Small intestine (tissue), 7 donors: ENCODE measurements around the gene TSC22D3. TPM values are rescaled to one million over a fixed set of nuclear protein-coding genes. Genes with fewer than 3 reads are reported as not detected.
"Not testable (repeated sequence)": the region's sequence is repeated elsewhere in the genome, so short reads cannot be mapped to it uniquely, and the experiment has no call there.

ENCODE experiments used
- DNase-seq, 2 donors: peaks; one replicate each; pipeline versions ENCODE4 v3.0.0 to v3.0.0-alpha.2; 2013
- FAIRE-seq: peaks from 2 replicates; lab custom pipeline; 2012; peaks lifted over from hg19 to GRCh38; lab: Jason Lieb, UNC
- H3K27ac ChIP-seq, 3 donors: one replicate each; pipeline ENCODE4 v1.5.1; 2013; ENCODE audit warnings: low read length in 2 of 3, mild to moderate bottlenecking in 2 of 3, control low read depth in 1 of 3, inconsistent platforms in 1 of 3, low read depth in 1 of 3, moderate library complexity in 1 of 3
- H3K27me3 ChIP-seq, 3 donors: one replicate each; pipeline ENCODE4 v1.6.1; 2013; ENCODE audit warnings: low read length in 3 of 3, inconsistent platforms in 1 of 3; ENCODE audit not compliant: control insufficient read depth in 3 of 3, insufficient read depth in 3 of 3
- H3K36me3 ChIP-seq, 3 donors: one replicate each; pipeline ENCODE4 v1.6.1; 2013; ENCODE audit warnings: low read length in 3 of 3, inconsistent platforms in 1 of 3, low read depth in 1 of 3, mild to moderate bottlenecking in 1 of 3, moderate library complexity in 1 of 3; ENCODE audit not compliant: control insufficient read depth in 3 of 3, insufficient read depth in 2 of 3
- H3K4me1 ChIP-seq, 3 donors: one replicate each; pipeline ENCODE4 v1.6.1; 2013; ENCODE audit warnings: low read length in 2 of 3, inconsistent platforms in 1 of 3, low read depth in 1 of 3, mild to moderate bottlenecking in 1 of 3, moderate library complexity in 1 of 3; ENCODE audit not compliant: control insufficient read depth in 3 of 3, insufficient read depth in 2 of 3
- H3K4me3 ChIP-seq, 3 donors: one replicate each; pipeline ENCODE4 v1.5.1; 2013; ENCODE audit warnings: low read length in 3 of 3, control low read depth in 1 of 3, inconsistent platforms in 1 of 3, low read depth in 1 of 3, mild to moderate bottlenecking in 1 of 3, moderate library complexity in 1 of 3
- H3K9me3 ChIP-seq, 2 donors: one replicate each; pipeline ENCODE4 v1.6.1; 2013; ENCODE audit warnings: low read depth in 1 of 2, low read length in 1 of 2; ENCODE audit not compliant: control insufficient read depth in 2 of 2, insufficient read depth in 1 of 2
- WGBS, 3 donors: extraction: QIAGEN DNeasy Blood & Tissue Kit; methylation state at CpG; one replicate each; pipeline ENCODE4 v1.1.7; 2013; 5-methylcytosine and 5-hydroxymethylcytosine counted together
- polyA plus RNA-seq, 4 donors: library from polyadenylated mRNA; stranded (reverse) in 3 of 4; unstranded in 1 of 4; fragments of 200-250 nt in 3 of 4; fragments of 120-200 nt in 1 of 4; gene quantifications; one replicate each; pipeline versions ENCODE4 v1.2.1 to v1.2.3, GENCODE V29; 2013
- donor health status: healthy with polysubstance abuse.
- donor health status: control.
- donor health status: control.
- donor health status: Bipolar disorder and iron deficiency.
- donor health status: healthy.

TSC22D3 gene
- polyA plus RNA-seq, 4 donors: 85.6 to 244 (median 120) TPM

- Histone ChIP-seq H3K36me3 (no peaks in the 10 kb centered on the region), H3K9me3 (no peaks in the 10 kb centered on the region), H3K4me3 (no peak overlapping the region), H3K4me1 (peaks cover 0 to 9% (median 0%) of the 10 kb centered on the region in 3 donors), H3K27me3 (no peaks in the 10 kb centered on the region), H3K27ac (peak overlapping the region in 1 of 3 donors; percentile 61)
- DNase-seq: no peak
- FAIRE-seq: no peak
Observed at GRCh38 chrX:107700790-107701189, 74.8 kb downstream of the TSC22D3 start.

DNA sequence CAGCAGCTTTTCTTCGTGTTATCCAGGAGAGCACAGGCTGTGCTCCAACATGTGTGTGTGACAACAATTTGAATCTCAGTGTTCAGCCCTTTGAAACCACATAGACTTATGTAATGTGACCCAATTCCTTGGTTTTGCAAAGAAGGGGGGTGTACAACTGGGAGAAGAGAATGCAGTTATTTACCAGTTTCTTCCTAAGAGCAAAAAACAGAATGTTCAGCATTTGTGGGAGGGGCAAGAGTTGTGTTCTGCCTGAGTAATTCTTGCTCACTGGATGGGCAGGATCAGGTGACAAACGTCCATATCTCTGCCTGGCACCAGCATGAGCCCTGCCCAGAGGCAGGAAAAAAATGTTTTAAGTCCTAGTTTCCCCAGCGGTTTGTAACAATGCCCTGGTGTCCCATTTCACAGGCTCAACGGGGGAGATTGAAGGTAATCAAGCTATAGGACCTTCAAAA is 75.2 kb downstream of the TSC22D3 start:
- WGBS, 3 donors: 8 to 32% (median 16%) methylated on average over 4 of the region's 4 CpGs
- no peaks in the 10 kb centered on the region for H3K9me3 ChIP-seq
- peak overlapping the region in 1 of 3 donors; percentile 61 for H3K27ac ChIP-seq
- no peaks in the 10 kb centered on the region for H3K27me3 ChIP-seq
- no peaks in the 10 kb centered on the region for H3K36me3 ChIP-seq
- no peak for FAIRE-seq
- DNase-seq: no peak
- H3K4me1 ChIP-seq: peaks cover 0 to 9% (median 0%) of the 10 kb centered on the region in 3 donors
- H3K4me3 ChIP-seq: no peak overlapping the region

- H3K4me1 ChIP-seq: peaks cover 0 to 7% (median 0%) of the 10 kb centered on the region in 3 donors
- FAIRE-seq (no peak), DNase-seq (no peak)
- WGBS, 3 donors: 76 to 93% (median 77%) methylated on average over 2 of the region's 2 CpGs
- H3K4me3 ChIP-seq: no peak overlapping the region
- no peaks in the 10 kb centered on the region for H3K9me3 ChIP-seq
- H3K36me3 ChIP-seq: no peaks in the 10 kb centered on the region
- no peaks in the 10 kb centered on the region for H3K27me3 ChIP-seq
- H3K27ac ChIP-seq: peak overlapping the region in 1 of 3 donors; percentile 49
Observed at GRCh38 chrX:107699616-107700015, 76.0 kb downstream of the TSC22D3 start.

DNA sequence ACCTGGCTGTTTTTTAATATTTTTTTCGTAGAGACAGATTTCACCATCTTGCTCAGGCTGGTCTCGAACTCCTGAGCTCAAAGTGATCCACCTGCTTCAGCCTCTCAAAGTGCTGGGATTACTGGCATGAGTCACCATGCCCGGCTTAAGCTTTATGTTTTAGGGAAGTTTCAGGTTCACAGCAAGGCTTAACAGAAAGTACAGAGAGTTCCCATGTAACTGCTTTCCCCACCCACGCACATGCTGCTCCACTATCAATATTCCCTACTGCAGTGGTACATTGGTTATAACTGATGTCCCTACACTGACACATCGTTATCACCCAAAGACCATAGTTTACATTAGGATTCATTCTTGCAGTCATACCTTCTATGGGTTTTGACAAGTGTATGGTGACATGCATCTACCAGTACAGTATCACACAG is 84.6 kb downstream of the TSC22D3 start:
- DNase-seq: peak in 1 of 2 donors; percentile 7
- 58 to 77% (median 69%) methylated on average over 5 of the region's 5 CpGs for WGBS, 3 donors
- FAIRE-seq: no peak

DNA sequence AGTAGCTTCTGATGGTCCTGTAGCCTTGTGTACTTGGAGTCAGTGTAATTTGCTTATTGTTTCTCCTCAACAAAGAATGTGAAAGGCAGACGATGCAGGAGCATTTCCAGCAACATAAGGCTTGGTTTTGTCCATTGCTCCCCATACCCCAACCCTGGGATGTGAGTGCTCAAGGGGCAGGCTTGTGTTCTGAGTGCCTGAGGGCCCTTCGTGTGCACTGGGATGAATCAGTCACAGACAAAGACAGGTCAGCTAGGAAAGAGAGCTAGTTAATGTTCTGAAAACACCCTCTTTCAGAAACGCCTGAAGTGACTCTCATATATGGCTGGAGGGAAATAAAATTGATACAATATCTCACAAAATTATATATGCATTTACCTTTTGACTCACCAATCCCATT is 88.1 kb downstream of the TSC22D3 start:
- no peaks in the 10 kb centered on the region for H3K27me3 ChIP-seq
- DNase-seq (no peak), FAIRE-seq (no peak)
- H3K36me3 ChIP-seq: no peaks in the 10 kb centered on the region
- H3K9me3 ChIP-seq: no peaks in the 10 kb centered on the region
- H3K27ac ChIP-seq: no peak overlapping the region
- peaks cover 0 to 36% (median 10%) of the 10 kb centered on the region in 3 donors for H3K4me1 ChIP-seq
- no peak overlapping the region for H3K4me3 ChIP-seq
- WGBS, 3 donors: 60 to 79% (median 79%) methylated on average over 3 of the region's 3 CpGs

More for the DNA sequence above, 84.6 kb downstream of the TSC22D3 start:
- Histone ChIP-seq H3K36me3 (no peaks in the 10 kb centered on the region), H3K4me1 (peaks cover 0 to 9% (median 0%) of the 10 kb centered on the region in 3 donors), H3K27me3 (no peaks in the 10 kb centered on the region), H3K9me3 (no peaks in the 10 kb centered on the region), H3K27ac (no peak overlapping the region), H3K4me3 (no peak overlapping the region)

GRCh38 chrX:107686792-107687191 is 88.8 kb downstream of the TSC22D3 start:
- H3K36me3 ChIP-seq: no peaks in the 10 kb centered on the region
- no peaks in the 10 kb centered on the region for H3K27me3 ChIP-seq
- 42 to 47% (median 45%) methylated on average over 3 of the region's 3 CpGs for WGBS, 3 donors
- no peaks in the 10 kb centered on the region for H3K9me3 ChIP-seq
- no peak overlapping the region for H3K27ac ChIP-seq
- peaks cover 0 to 41% (median 16%) of the 10 kb centered on the region in 3 donors for H3K4me1 ChIP-seq
- no peak for FAIRE-seq
- no peak overlapping the region for H3K4me3 ChIP-seq
- no peak for DNase-seq

DNA sequence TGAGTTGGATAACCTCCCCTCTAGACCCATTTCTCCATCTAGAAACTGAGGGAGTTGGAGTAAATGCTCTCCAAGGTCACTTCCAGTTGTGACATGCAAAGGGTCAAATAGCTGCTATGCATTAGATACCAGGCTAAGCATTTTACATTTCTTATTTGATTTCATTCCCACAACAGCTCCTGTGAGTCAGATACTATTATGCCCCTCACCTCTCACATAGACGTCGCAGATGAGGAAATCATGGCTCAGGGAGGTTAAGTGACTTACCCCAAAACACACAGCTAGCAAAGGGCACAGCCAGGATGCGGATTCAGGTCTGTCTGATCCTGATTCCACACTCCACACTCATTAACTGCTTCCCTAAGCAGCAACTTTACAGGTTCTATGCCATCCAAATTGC is 89.6 kb downstream of the TSC22D3 start:
- peak overlapping the region in 1 of 3 donors; percentile 48 for H3K27ac ChIP-seq
- DNase-seq (no peak), FAIRE-seq (no peak)

GRCh38 chrX:107685586-107685985 is 90.0 kb downstream of the TSC22D3 start:
- DNase-seq, H3K27me3 ChIP-seq, H3K4me3 ChIP-seq, H3K9me3 ChIP-seq, H3K36me3 ChIP-seq, FAIRE-seq: not testable (repeated sequence)
- H3K27ac ChIP-seq: peak overlapping the region in 2 of 3 donors; percentile 28 to 48
- H3K4me1 ChIP-seq: peaks cover 0 to 41% (median 16%) of the 10 kb centered on the region in 3 donors
- 88 to 95% (median 91%) methylated on average over 9 of the region's 9 CpGs for WGBS, 3 donors

More for the DNA sequence above, 89.6 kb downstream of the TSC22D3 start:
- WGBS, 3 donors: 64 to 88% (median 70%) methylated on average over 3 of the region's 3 CpGs
- Histone ChIP-seq H3K27me3 (no peaks in the 10 kb centered on the region), H3K36me3 (no peaks in the 10 kb centered on the region), H3K9me3 (no peaks in the 10 kb centered on the region), H3K4me1 (peaks cover 0 to 41% (median 16%) of the 10 kb centered on the region in 3 donors), H3K4me3 (no peak overlapping the region)

DNA sequence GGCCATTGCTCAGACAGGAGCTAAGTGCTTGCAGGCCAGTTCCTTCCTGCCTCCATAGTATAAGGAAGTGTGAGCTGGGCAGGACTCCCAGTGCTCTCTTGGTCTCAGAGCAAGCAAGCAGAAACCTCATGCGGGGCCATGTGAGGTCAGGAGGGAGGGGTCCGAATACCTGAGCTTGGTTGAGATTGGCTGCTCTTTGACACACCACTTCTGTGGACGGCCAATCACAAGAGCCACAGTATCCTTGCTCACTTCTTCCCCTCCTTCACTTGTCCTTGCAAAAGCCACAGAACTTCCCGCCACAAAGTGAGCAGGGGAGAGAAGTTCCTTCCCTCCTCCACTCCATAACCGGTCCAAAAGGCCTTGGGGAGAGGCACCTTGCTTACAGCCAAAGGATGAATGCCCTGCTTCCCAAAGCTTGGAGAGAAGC is 90.6 kb downstream of the TSC22D3 start:
- FAIRE-seq (no peak), DNase-seq (peak; percentile 39 to 90)
- H3K4me3 ChIP-seq: no peak overlapping the region
- H3K36me3 ChIP-seq: no peaks in the 10 kb centered on the region
- H3K4me1 ChIP-seq: peaks cover 0 to 41% (median 16%) of the 10 kb centered on the region in 3 donors
- no peaks in the 10 kb centered on the region for H3K27me3 ChIP-seq
- no peaks in the 10 kb centered on the region for H3K9me3 ChIP-seq
- WGBS, 3 donors: 12 to 46% (median 14%) methylated on average over 4 to 5 of the region's 5 CpGs
- H3K27ac ChIP-seq: peak overlapping the region; percentile 28 to 84 (median 52)
